ENCODE data around the gene STC2. TPM values are rescaled to one million over a fixed set of nuclear protein-coding genes. Genes with fewer than 3 reads are reported as not detected.
"Not testable (repeated sequence)": the region's sequence is repeated elsewhere in the genome, so short reads cannot be mapped to it uniquely, and the experiment has no call there.

The STC2 gene, protein sequence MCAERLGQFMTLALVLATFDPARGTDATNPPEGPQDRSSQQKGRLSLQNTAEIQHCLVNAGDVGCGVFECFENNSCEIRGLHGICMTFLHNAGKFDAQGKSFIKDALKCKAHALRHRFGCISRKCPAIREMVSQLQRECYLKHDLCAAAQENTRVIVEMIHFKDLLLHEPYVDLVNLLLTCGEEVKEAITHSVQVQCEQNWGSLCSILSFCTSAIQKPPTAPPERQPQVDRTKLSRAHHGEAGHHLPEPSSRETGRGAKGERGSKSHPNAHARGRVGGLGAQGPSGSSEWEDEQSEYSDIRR
- total RNA-seq = not detected
- not detected for total RNA-seq (2013)

- intact Hi-C loops (cut with micrococcal nuclease) = no loop called here
- H3K27ac Mint-ChIP-seq = no peak within 1 kb of the TSS
- H3K27me3 Mint-ChIP-seq (ENCODE audit: low read depth in 2 of 2) = peaks cover 64 to 70% of the 10 kb centered on the region in 2 donors
- H3K4me1 Mint-ChIP-seq = peaks cover 11 to 22% of the 10 kb centered on the region in 2 donors
- no peak within 1 kb of the TSS for H3K4me3 ChIP-seq (ENCODE audit: low read length)
- TF ChIP-seq, protein P1, sequence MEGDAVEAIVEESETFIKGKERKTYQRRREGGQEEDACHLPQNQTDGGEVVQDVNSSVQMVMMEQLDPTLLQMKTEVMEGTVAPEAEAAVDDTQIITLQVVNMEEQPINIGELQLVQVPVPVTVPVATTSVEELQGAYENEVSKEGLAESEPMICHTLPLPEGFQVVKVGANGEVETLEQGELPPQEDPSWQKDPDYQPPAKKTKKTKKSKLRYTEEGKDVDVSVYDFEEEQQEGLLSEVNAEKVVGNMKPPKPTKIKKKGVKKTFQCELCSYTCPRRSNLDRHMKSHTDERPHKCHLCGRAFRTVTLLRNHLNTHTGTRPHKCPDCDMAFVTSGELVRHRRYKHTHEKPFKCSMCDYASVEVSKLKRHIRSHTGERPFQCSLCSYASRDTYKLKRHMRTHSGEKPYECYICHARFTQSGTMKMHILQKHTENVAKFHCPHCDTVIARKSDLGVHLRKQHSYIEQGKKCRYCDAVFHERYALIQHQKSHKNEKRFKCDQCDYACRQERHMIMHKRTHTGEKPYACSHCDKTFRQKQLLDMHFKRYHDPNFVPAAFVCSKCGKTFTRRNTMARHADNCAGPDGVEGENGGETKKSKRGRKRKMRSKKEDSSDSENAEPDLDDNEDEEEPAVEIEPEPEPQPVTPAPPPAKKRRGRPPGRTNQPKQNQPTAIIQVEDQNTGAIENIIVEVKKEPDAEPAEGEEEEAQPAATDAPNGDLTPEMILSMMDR (IDR thresholded peaks at IDR 0.05) = no peak
- no peaks in the 10 kb centered on the region for H3K36me3 ChIP-seq (ENCODE audit: control insufficient read depth, insufficient read depth, low read length)
- no peak within 1 kb of the TSS for H3K4me3 Mint-ChIP-seq
- no peaks in the 10 kb centered on the region for H3K9me3 Mint-ChIP-seq
- H3K27ac ChIP-seq (ENCODE audit: low read length) = no peak within 1 kb of the TSS
- no peaks in the 10 kb centered on the region for H3K9me3 ChIP-seq (ENCODE audit: control insufficient read depth, insufficient read depth, low read length)
- WGBS (ENCODE audit: insufficient coverage) = 2% methylated on average over 72 of the region's 72 CpGs
- peaks cover 40% of the 10 kb centered on the region for H3K27me3 ChIP-seq (ENCODE audit: control insufficient read depth, insufficient read depth, low read length)
- no peak for DNase-seq
- no peaks in the 10 kb centered on the region for H3K36me3 Mint-ChIP-seq
- no peaks in the 10 kb centered on the region for H3K4me1 ChIP-seq (ENCODE audit: control insufficient read depth, insufficient read depth, low read length)
- no peak for ATAC-seq
These were observed at the start of gene STC2 for GRCh38 chr5:173327948-173328843. Gene STC2, minus strand, starts transcription at chr5:173328414. Its CDS starts 221 bp downstream, at chr5:173328193.

GRCh38 chr5:173371400-173371799 lies 43.2 kb upstream of the STC2 start:
- no peak overlapping the region for H3K4me3 ChIP-seq (ENCODE audit: low read length)

DNA sequence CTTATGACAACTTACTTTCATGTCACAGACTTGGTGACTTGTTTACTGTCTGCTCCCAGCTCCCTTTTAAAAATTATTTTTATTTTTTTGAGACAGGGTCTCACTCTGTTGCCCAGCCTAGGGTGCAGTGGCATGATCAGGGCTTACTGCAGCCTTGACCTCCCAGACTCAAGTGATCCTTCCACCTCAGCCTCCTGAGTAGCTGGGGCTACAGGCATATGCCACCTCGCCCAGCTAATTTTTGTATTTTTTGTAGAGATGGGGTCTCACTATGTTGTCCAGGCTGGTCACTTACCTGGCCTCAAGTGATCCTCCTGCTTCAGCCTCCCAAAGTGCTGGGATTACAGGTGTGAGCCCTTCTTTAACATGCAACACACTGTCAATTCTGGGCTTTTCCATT lies 35.2 kb upstream of the STC2 start:
- DNase-seq; H3K36me3 Mint-ChIP-seq; H3K9me3 Mint-ChIP-seq; intact Hi-C loops (cut with micrococcal nuclease); H3K4me1 ChIP-seq (ENCODE audit: control insufficient read depth, insufficient read depth, low read length); H3K27me3 ChIP-seq (ENCODE audit: control insufficient read depth, insufficient read depth, low read length); H3K4me1 Mint-ChIP-seq; H3K9me3 ChIP-seq (ENCODE audit: control insufficient read depth, insufficient read depth, low read length); ATAC-seq; H3K4me3 Mint-ChIP-seq; H3K36me3 ChIP-seq (ENCODE audit: control insufficient read depth, insufficient read depth, low read length); H3K27ac ChIP-seq (ENCODE audit: low read length); H3K27ac Mint-ChIP-seq; H3K4me3 ChIP-seq (ENCODE audit: low read length): not testable (repeated sequence)
- H3K27me3 Mint-ChIP-seq (ENCODE audit: low read depth in 2 of 2) = peaks cover 14 to 31% of the 10 kb centered on the region in 2 donors
- WGBS (ENCODE audit: insufficient coverage) = 83% methylated on average over 1 of the region's 1 CpG

More at GRCh38 chr5:173371400-173371799, 43.2 kb upstream of the STC2 start:
- Mint-ChIP-seq H3K9me3 (peaks cover 0 to 2% of the 10 kb centered on the region in 2 donors), H3K36me3 (no peaks in the 10 kb centered on the region), H3K4me1 (no peaks in the 10 kb centered on the region), H3K27me3 (ENCODE audit: low read depth in 2 of 2) (peaks cover 8 to 24% of the 10 kb centered on the region in 2 donors), H3K27ac (no peak overlapping the region), H3K4me3 (no peak overlapping the region)
- Histone ChIP-seq H3K9me3 (ENCODE audit: control insufficient read depth, insufficient read depth, low read length) (no peaks in the 10 kb centered on the region), H3K27me3 (ENCODE audit: control insufficient read depth, insufficient read depth, low read length) (no peaks in the 10 kb centered on the region), H3K27ac (ENCODE audit: low read length) (no peak overlapping the region), H3K36me3 (ENCODE audit: control insufficient read depth, insufficient read depth, low read length) (no peaks in the 10 kb centered on the region), H3K4me1 (ENCODE audit: control insufficient read depth, insufficient read depth, low read length) (no peaks in the 10 kb centered on the region)
- no peak for DNase-seq
- WGBS (ENCODE audit: insufficient coverage) = 75% methylated on average over 1 of the region's 2 CpGs
- ATAC-seq = no peak
- intact Hi-C loops (cut with micrococcal nuclease) = no loop called here
- TF ChIP-seq, protein P1 (IDR thresholded peaks at IDR 0.05) = no peak

DNA sequence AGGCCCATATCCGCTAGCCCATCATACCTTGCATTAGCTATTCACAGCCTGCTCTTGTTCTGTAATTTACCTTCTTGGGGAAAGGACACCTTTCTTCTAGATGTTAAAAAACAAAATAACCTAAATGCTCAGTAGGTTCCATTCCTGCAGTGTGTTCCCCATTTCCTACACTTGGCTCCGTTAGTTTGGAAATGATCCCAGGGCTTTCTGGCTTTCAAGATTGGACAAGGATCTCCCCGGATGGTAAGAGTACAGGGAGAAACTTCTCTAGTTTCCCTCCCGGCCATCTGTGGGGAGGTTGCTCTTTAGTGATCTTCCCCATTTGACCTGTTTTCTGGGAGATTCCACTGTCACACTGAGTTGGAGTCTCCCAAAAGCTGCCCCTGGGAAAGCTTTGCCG lies 27.3 kb upstream of the STC2 start:
- no peaks in the 10 kb centered on the region for H3K4me1 ChIP-seq (ENCODE audit: control insufficient read depth, insufficient read depth, low read length)
- Mint-ChIP-seq H3K4me3 (no peak overlapping the region), H3K27ac (no peak overlapping the region), H3K27me3 (ENCODE audit: low read depth in 2 of 2) (peaks cover 6 to 34% of the 10 kb centered on the region in 2 donors), H3K4me1 (no peaks in the 10 kb centered on the region), H3K9me3 (no peaks in the 10 kb centered on the region), H3K36me3 (no peaks in the 10 kb centered on the region)
- no peak overlapping the region for H3K4me3 ChIP-seq (ENCODE audit: low read length)
- no peaks in the 10 kb centered on the region for H3K36me3 ChIP-seq (ENCODE audit: control insufficient read depth, insufficient read depth, low read length)
- DNase-seq (no peak), ATAC-seq (no peak)
- H3K27ac ChIP-seq (ENCODE audit: low read length) = no peak overlapping the region
- no peaks in the 10 kb centered on the region for H3K9me3 ChIP-seq (ENCODE audit: control insufficient read depth, insufficient read depth, low read length)
- TF ChIP-seq, protein P1 (IDR thresholded peaks at IDR 0.05) = no peak
- 84% methylated on average over 4 of the region's 5 CpGs for WGBS (ENCODE audit: insufficient coverage)
- intact Hi-C loops (cut with micrococcal nuclease) = no loop called here
- H3K27me3 ChIP-seq (ENCODE audit: control insufficient read depth, insufficient read depth, low read length) = no peaks in the 10 kb centered on the region
